ENCODE data around the gene RALB. TPM values are rescaled to one million over a fixed set of nuclear protein-coding genes. Genes with fewer than 3 reads are reported as not detected.

RALB gene
- total RNA-seq, 2 donors from 2014 or later = 21.9 to 50.2 TPM

DNA sequence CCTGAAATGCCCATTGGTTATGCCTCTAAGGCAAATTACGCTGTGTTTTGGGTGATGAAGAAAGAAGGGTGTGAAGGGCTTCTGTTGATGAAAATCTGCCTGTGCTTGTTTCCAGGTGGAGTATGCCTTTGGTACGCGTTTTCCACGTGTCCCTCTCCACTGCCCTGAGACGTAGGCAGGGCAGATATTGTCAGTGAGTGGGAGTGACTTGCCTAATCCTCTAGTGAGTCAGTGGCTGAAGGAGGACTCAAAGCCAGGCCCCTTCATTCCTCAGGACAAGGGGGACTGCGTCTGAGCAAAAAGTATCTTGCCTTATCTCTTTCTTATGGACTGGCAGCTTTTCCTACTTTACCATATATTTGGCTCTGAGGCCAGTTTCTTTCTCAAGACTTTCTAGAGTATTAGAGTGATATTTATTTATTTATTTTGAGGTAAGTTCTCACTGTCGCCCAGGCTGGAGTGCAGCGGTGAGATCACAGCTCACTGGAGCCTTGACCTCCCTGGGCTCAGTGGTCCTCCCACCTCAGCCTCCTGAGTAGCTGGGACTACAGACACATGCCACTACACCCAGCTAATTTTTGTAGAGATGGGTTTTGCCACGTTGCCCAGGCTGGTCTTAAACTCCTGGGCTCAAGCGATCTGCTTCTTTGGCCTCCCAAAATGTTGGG, 10.2 kb downstream of the RALB start:
- ATAC-seq (ENCODE audit: insufficient number of reproducible peaks, low FRiP score, low read depth) = no peak
- no peak overlapping the region for H3K27ac ChIP-seq

DNA sequence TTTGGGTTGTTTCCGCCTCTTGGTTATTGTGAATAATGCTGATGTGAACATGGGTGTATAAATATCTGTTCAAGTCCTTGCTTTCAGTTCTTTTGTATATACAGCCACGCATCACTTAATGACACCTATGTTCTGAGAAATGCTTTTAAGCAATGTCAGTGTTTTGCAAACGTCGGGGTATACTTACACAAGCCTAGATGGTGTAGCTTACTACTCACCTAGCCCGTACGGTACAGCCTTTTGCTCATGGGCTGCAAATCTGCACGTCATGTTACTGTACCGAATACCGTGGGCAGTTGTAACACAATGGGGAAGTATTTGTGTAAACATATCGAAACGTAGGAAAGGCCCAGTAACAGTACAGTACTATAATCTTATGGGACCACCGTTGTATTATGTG, 12.4 kb downstream of the RALB start:
- no peaks in the 10 kb centered on the region for H3K4me1 ChIP-seq (ENCODE audit: control insufficient read depth in 1 of 2, low read depth in 2 of 2)
- H3K27ac ChIP-seq = no peak overlapping the region
- H3K36me3 ChIP-seq = no peaks in the 10 kb centered on the region
- DNase-seq (ENCODE audit: low spot score) = no peak
- no peaks in the 10 kb centered on the region for H3K9me3 ChIP-seq
- TF ChIP-seq, protein P1, sequence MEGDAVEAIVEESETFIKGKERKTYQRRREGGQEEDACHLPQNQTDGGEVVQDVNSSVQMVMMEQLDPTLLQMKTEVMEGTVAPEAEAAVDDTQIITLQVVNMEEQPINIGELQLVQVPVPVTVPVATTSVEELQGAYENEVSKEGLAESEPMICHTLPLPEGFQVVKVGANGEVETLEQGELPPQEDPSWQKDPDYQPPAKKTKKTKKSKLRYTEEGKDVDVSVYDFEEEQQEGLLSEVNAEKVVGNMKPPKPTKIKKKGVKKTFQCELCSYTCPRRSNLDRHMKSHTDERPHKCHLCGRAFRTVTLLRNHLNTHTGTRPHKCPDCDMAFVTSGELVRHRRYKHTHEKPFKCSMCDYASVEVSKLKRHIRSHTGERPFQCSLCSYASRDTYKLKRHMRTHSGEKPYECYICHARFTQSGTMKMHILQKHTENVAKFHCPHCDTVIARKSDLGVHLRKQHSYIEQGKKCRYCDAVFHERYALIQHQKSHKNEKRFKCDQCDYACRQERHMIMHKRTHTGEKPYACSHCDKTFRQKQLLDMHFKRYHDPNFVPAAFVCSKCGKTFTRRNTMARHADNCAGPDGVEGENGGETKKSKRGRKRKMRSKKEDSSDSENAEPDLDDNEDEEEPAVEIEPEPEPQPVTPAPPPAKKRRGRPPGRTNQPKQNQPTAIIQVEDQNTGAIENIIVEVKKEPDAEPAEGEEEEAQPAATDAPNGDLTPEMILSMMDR (IDR thresholded peaks at IDR 0.05) = no peak
- no peak overlapping the region for H3K4me3 ChIP-seq
- H3K27me3 ChIP-seq (replicated peaks; ENCODE audit: insufficient read depth) = no peaks in the 10 kb centered on the region
- ATAC-seq (ENCODE audit: insufficient number of reproducible peaks, low FRiP score, low read depth) = no peak

More for the DNA sequence above, 10.2 kb downstream of the RALB start:
- Histone ChIP-seq H3K27me3 (replicated peaks; ENCODE audit: insufficient read depth) (no peaks in the 10 kb centered on the region), H3K4me1 (ENCODE audit: control insufficient read depth in 1 of 2, low read depth in 2 of 2) (no peaks in the 10 kb centered on the region), H3K9me3 (no peaks in the 10 kb centered on the region), H3K36me3 (no peaks in the 10 kb centered on the region), H3K4me3 (no peak overlapping the region)
- TF ChIP-seq, protein P1 (IDR thresholded peaks at IDR 0.05) = no peak
- no peak for DNase-seq (ENCODE audit: low spot score)

DNA sequence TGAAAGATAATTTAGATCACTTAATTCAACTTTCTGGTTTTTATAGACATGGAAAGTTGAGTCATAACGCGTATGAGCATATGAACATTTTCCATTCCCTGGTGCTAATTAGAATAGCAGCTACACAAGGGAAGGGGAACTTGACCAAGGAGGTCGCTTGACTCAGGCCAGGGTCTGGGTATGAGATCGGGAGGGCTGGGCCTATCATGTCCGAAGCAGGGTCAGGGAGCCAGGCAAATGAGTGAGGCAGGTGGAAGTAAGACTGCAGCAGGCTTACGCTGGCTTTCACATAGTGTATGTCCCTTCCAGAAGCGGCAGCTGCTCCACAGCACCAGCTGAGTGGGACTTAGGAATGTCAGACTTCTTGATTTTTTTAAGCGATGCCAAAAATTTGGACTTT, 14.7 kb downstream of the RALB start:
- ATAC-seq (ENCODE audit: insufficient number of reproducible peaks, low FRiP score, low read depth) (no peak), DNase-seq (ENCODE audit: low spot score) (no peak)

DNA sequence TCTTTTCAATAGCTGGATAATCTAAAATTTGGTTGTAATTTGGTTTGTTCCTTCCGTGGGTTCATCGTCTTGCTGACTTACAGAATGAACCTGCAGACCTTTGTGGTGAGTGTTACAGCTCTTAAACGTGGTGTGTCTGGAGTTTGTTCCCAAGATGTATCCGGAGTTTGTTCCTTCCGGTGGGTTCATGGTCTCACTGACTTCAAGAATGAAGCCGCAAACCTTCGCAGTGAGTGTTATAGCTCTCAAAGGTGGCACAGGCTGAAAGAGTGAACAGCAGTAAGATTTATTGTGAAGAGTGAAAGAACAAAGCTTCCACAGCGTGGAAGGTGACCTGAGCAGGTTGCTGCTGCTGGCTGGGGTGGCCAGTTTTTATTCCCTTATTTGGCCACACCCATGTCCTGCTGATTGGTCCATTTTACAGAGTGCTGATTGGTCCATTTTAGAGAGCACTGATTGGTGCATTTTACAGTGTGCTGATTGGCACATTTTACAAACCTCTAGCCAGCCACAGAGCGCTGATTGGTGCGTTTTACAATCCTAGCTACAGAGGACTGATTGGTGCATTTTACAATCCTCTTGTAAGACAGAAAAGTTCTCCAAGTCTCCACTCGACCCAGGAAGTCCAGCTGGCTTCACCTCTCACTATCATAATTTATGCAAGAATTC, 16.6 kb downstream of the RALB start:
- H3K4me3 ChIP-seq = no peak overlapping the region
- TF ChIP-seq, protein P1 (IDR thresholded peaks at IDR 0.05) = no peak
- no peaks in the 10 kb centered on the region for H3K27me3 ChIP-seq (replicated peaks; ENCODE audit: insufficient read depth)
- no peak for ATAC-seq (ENCODE audit: insufficient number of reproducible peaks, low FRiP score, low read depth)
- no peak overlapping the region for H3K27ac ChIP-seq
- no peak for DNase-seq (ENCODE audit: low spot score)
- no peaks in the 10 kb centered on the region for H3K4me1 ChIP-seq (ENCODE audit: control insufficient read depth in 1 of 2, low read depth in 2 of 2)
- H3K9me3 ChIP-seq = no peaks in the 10 kb centered on the region
- H3K36me3 ChIP-seq = no peaks in the 10 kb centered on the region

More for the DNA sequence above, 14.7 kb downstream of the RALB start:
- Histone ChIP-seq H3K27me3 (replicated peaks; ENCODE audit: insufficient read depth) (no peaks in the 10 kb centered on the region), H3K4me3 (no peak overlapping the region), H3K4me1 (ENCODE audit: control insufficient read depth in 1 of 2, low read depth in 2 of 2) (no peaks in the 10 kb centered on the region), H3K36me3 (no peaks in the 10 kb centered on the region), H3K27ac (no peak overlapping the region), H3K9me3 (no peaks in the 10 kb centered on the region)
- TF ChIP-seq, protein P1 (IDR thresholded peaks at IDR 0.05) = no peak

DNA sequence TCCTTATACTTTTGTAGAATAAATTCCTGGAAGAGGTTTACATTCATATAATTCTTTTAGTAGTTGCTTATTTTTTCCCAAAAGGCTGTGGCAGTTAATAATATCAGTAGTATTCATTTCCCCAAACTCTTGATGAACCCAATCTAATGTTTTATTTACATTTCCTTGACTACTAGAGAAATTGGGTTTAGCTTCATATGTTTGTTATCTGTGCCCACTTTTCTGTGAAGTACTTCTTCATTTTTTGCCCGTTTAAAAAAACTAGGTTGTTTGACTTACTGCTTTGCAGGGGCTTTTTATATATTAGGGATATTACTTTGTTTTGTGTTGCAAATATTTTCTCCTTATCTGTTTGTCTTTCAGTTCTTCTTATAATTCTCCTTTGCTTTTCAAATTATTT, 17.2 kb downstream of the RALB start:
- no peaks in the 10 kb centered on the region for H3K9me3 ChIP-seq
- DNase-seq (ENCODE audit: low spot score) (no peak), ATAC-seq (ENCODE audit: insufficient number of reproducible peaks, low FRiP score, low read depth) (no peak)
- H3K4me3 ChIP-seq = no peak overlapping the region
- H3K27ac ChIP-seq = no peak overlapping the region
- TF ChIP-seq, protein P1 (IDR thresholded peaks at IDR 0.05) = no peak
- H3K36me3 ChIP-seq = no peaks in the 10 kb centered on the region
- H3K4me1 ChIP-seq (ENCODE audit: control insufficient read depth in 1 of 2, low read depth in 2 of 2) = no peaks in the 10 kb centered on the region
- H3K27me3 ChIP-seq (replicated peaks; ENCODE audit: insufficient read depth) = no peaks in the 10 kb centered on the region
